Trophoblast cell (in vitro differentiated cells and primary cell): ENCODE measurements around the gene PRXL2C.
"Not testable (repeated sequence)": the region's sequence is repeated elsewhere in the genome, so short reads cannot be mapped to it uniquely, and the experiment has no call there.

Experiments
- DNase-seq, 2 donors: peaks; one replicate each; pipeline ENCODE4 v3.0.0-alpha.2; 2016
- H2AFZ ChIP-seq: 2 replicates; pipeline ENCODE4 v1.6.1; 2013; ENCODE audit warnings: low read length, moderate library complexity, mild to moderate bottlenecking; ENCODE audit not compliant: insufficient read depth, poor library complexity
- H2AK5ac ChIP-seq: 2 replicates; pipeline ENCODE4 v1.6.1; 2013; ENCODE audit warnings: mild to moderate bottlenecking, low read length
- H2BK120ac ChIP-seq: 2 replicates; pipeline ENCODE4 v1.6.1; 2013; ENCODE audit warnings: low read length, mild to moderate bottlenecking, moderate library complexity; ENCODE audit not compliant: insufficient read depth, poor library complexity
- H2BK12ac ChIP-seq: 2 replicates; pipeline ENCODE4 v1.6.1; 2013; ENCODE audit warnings: mild to moderate bottlenecking, low read length, moderate library complexity
- H2BK5ac ChIP-seq: 2 replicates; pipeline ENCODE4 v1.6.1; 2013; ENCODE audit warnings: low read length, low read depth, moderate library complexity, mild to moderate bottlenecking; ENCODE audit not compliant: poor library complexity
- H3K14ac ChIP-seq: 2 replicates; pipeline ENCODE4 v1.6.1; 2013; ENCODE audit warnings: mild to moderate bottlenecking, low read length
- H3K18ac ChIP-seq: 2 replicates; pipeline ENCODE4 v1.6.1; 2013; ENCODE audit warnings: mild to moderate bottlenecking, low read length
- H3K23ac ChIP-seq: 2 replicates; pipeline ENCODE4 v1.6.1; 2013; ENCODE audit warnings: low read length
- H3K27ac ChIP-seq: 2 replicates; pipeline ENCODE4 v1.5.1; 2013; ENCODE audit warnings: low read depth, mild to moderate bottlenecking, inconsistent platforms, low read length, moderate library complexity
- H3K27me3 ChIP-seq: 2 replicates; pipeline ENCODE4 v1.6.1; 2013; ENCODE audit warnings: inconsistent platforms, mild to moderate bottlenecking, low read length, moderate library complexity; ENCODE audit not compliant: insufficient read depth
- H3K36me3 ChIP-seq, 2 experiments: 1 replicate in 1 of 2; 2 replicates in 1 of 2; pipeline ENCODE4 v1.6.1; 2013; ENCODE audit warnings: low read length in 2 of 2, mild to moderate bottlenecking in 2 of 2, moderate library complexity in 1 of 2; ENCODE audit not compliant: insufficient read depth in 2 of 2, control insufficient read depth in 1 of 2
- H3K4ac ChIP-seq: 2 replicates; pipeline ENCODE4 v1.6.1; 2013; ENCODE audit warnings: low read depth, mild to moderate bottlenecking, low read length, moderate library complexity
- H3K4me1 ChIP-seq, 2 experiments: 1 replicate in 1 of 2; 2 replicates in 1 of 2; pipeline ENCODE4 v1.6.1; 2013; ENCODE audit warnings: low read length in 2 of 2, mild to moderate bottlenecking in 2 of 2, moderate library complexity in 1 of 2; ENCODE audit not compliant: insufficient read depth in 2 of 2, control insufficient read depth in 1 of 2
- H3K4me2 ChIP-seq: 2 replicates; pipeline ENCODE4 v1.6.1; 2013; ENCODE audit warnings: inconsistent platforms, mild to moderate bottlenecking, low read length, moderate library complexity
- H3K4me3 ChIP-seq: 2 replicates; pipeline ENCODE4 v1.5.1; 2013; ENCODE audit warnings: mild to moderate bottlenecking, low read depth, low read length, inconsistent platforms
- H3K79me1 ChIP-seq: one replicate; pipeline ENCODE4 v1.6.1; 2013; ENCODE audit warnings: low read length
- H3K79me2 ChIP-seq: 2 replicates; pipeline ENCODE4 v1.6.1; 2013; ENCODE audit warnings: low read length, mild to moderate bottlenecking; ENCODE audit not compliant: control insufficient read depth, insufficient read depth, poor library complexity
- H3K9ac ChIP-seq: 2 replicates; pipeline ENCODE4 v1.6.1; 2013; ENCODE audit warnings: mild to moderate bottlenecking, low read length
- H3K9me3 ChIP-seq: 2 replicates; pipeline ENCODE4 v1.6.1; 2013; ENCODE audit warnings: low read depth, mild to moderate bottlenecking, control low read depth, inconsistent platforms, low read length; ENCODE audit not compliant: insufficient read depth
- H4K12ac ChIP-seq: 2 replicates; pipeline ENCODE4 v1.6.1; 2013; ENCODE audit warnings: low read depth, mild to moderate bottlenecking, low read length, moderate library complexity
- H4K8ac ChIP-seq: 2 replicates; pipeline ENCODE4 v1.6.1; 2013; ENCODE audit warnings: low read depth, mild to moderate bottlenecking, low read length, moderate library complexity
- H4K91ac ChIP-seq: one replicate; pipeline ENCODE4 v1.6.1; 2013; ENCODE audit warnings: low read depth, mild to moderate bottlenecking, low read length, moderate library complexity
- WGBS: extraction: QIAGEN DNeasy Blood & Tissue Kit; methylation state at CpG from one replicate; pipeline ENCODE4 v1.1.7; 2013; ENCODE audit warnings: missing lambda C conversion rate; ENCODE audit not compliant: insufficient read length, insufficient coverage; ENCODE audit errors: extremely low coverage; 5-methylcytosine and 5-hydroxymethylcytosine counted together

PRXL2C gene

DNA sequence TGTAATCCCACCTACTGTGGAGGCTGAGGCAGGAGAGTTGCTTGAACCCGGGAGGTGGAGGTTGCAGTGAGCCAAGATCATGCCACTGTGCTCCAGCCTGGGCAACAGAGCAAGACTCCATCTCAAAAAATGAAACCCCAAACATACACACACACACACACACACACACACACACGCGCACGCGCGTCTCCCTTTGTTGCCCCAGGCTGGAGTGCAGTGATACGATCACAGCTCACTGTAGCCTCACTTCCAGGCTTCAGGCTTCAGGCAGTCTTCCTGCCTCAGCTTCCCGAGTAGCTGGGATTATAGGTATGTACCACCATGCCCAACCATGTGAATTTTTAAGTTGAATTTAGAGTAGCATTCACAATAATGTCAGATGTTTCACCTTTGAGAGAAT lies 21.5 kb downstream of the PRXL2C start:
- not testable (repeated sequence) for H2BK5ac ChIP-seq, H3K18ac ChIP-seq, H3K36me3 ChIP-seq, DNase-seq, H4K8ac ChIP-seq, H3K23ac ChIP-seq, H3K27me3 ChIP-seq, H3K4me3 ChIP-seq, H3K79me1 ChIP-seq, H2AK5ac ChIP-seq, H3K27ac ChIP-seq, H4K91ac ChIP-seq, H3K9me3 ChIP-seq, H3K9ac ChIP-seq, H3K79me2 ChIP-seq, H2BK120ac ChIP-seq, H2BK12ac ChIP-seq, H4K12ac ChIP-seq, H3K4ac ChIP-seq, H3K14ac ChIP-seq, H2AFZ ChIP-seq, H3K4me2 ChIP-seq, H3K4me1 ChIP-seq
- WGBS: no CpG with 5 or more reads among the region's 8 CpGs

DNA sequence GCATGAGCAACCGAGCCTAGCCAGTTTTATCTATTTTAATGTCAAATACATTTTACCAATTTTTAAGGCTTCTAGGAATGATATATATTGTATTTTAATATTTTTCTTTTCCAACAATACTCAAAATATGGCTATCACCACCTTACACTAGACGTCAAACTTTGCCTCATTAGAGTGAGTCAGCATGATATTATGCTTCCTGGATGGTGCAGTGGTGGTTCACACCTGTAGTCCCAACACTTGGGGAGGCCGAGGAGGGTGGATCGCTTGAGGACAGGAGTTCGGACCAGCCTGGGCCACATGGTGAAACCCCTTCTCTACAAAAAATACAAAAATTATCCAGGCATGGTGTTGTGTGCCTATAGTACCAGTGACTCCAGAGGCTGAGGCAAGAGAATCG lies 28.2 kb downstream of the PRXL2C start:
- no peak overlapping the region for H3K4ac ChIP-seq
- H4K8ac ChIP-seq: no peak overlapping the region
- no peak overlapping the region for H2AFZ ChIP-seq
- no peak for DNase-seq
- no peaks in the 10 kb centered on the region for H3K79me1 ChIP-seq
- H3K9ac ChIP-seq: no peak overlapping the region
- no CpG with 5 or more reads among the region's 6 CpGs for WGBS
- no peaks in the 10 kb centered on the region for H3K27me3 ChIP-seq
- no peak overlapping the region for H3K4me2 ChIP-seq
- H2BK5ac ChIP-seq: no peak overlapping the region
- H3K27ac ChIP-seq: no peak overlapping the region
- H2BK120ac ChIP-seq: no peak overlapping the region
- H3K23ac ChIP-seq: no peak overlapping the region
- no peak overlapping the region for H2BK12ac ChIP-seq
- H3K18ac ChIP-seq: no peak overlapping the region
- H4K12ac ChIP-seq: no peak overlapping the region
- no peak overlapping the region for H3K4me3 ChIP-seq
- H3K79me2 ChIP-seq: no peaks in the 10 kb centered on the region
- H4K91ac ChIP-seq: no peak overlapping the region
- H3K14ac ChIP-seq: no peak overlapping the region
- no peaks in the 10 kb centered on the region for H3K36me3 ChIP-seq
- no peak overlapping the region for H2AK5ac ChIP-seq
- H3K9me3 ChIP-seq: no peaks in the 10 kb centered on the region
- H3K4me1 ChIP-seq: no peaks in the 10 kb centered on the region

DNA sequence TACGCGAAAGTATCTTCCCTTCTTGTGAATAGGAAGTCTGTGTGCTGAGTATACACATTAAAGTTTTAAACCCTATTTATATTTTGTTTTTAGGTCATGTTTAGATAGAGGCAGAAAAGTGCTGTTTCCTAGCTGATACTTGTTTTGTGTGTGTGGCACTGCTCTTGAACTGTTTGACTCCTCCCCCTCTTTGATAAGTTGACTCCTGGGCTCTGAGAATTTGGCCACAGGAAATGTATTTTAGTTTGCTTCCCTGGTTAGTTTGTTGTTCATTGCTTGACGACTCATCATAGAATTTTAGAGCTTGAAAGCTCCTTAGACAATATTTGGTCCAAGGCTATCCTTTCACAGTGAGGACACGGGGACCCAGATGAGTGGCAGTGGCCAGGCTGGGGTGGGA lies 33.5 kb downstream of the PRXL2C start:
- Histone ChIP-seq H3K9ac (no peak overlapping the region), H4K91ac (no peak overlapping the region), H3K79me1 (peaks cover 9% of the 10 kb centered on the region), H3K23ac (no peak overlapping the region), H4K8ac (no peak overlapping the region), H4K12ac (no peak overlapping the region), H3K36me3 (no peaks in the 10 kb centered on the region), H2AK5ac (no peak overlapping the region), H2AFZ (no peak overlapping the region), H3K18ac (no peak overlapping the region), H3K79me2 (peaks cover 5% of the 10 kb centered on the region), H2BK12ac (no peak overlapping the region), H3K4me3 (no peak overlapping the region), H3K9me3 (no peaks in the 10 kb centered on the region), H2BK5ac (no peak overlapping the region), H2BK120ac (no peak overlapping the region), H3K4me1 (peaks cover 8 to 9% of the 10 kb centered on the region in 2 experiments), H3K27ac (no peak overlapping the region), H3K27me3 (no peaks in the 10 kb centered on the region), H3K4me2 (no peak overlapping the region), H3K4ac (no peak overlapping the region), H3K14ac (no peak overlapping the region)
- WGBS: no CpG with 5 or more reads among the region's 4 CpGs
- no peak for DNase-seq

DNA sequence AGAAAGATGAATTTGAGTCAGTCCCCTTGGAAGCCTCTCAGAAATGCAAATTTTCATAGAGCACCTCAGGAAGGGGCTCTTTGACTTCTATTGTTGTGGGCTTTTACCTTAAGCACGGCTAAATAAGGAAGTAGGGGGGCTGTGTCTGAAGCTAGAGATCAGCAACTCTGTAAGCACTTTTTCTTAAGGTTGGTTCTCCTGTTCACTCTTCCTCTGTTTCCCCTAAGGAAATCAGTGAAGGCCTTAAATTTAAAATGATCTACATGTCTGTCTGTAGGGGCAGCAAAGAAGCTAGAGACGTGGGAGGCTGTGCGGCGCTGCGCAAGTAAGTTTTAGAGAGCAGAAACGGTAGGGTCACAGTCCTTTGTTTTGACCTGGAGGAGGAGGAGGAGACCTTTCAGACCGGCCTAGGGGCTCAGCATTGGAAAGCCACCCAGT lies 34.3 kb downstream of the PRXL2C start:
- peak in 1 of 2 donors; percentile 13 for DNase-seq
- peak overlapping the region; percentile 90 for H4K8ac ChIP-seq

More for the DNA sequence above, 34.3 kb downstream of the PRXL2C start:
- Histone ChIP-seq H4K91ac (peak overlapping the region; percentile 53), H2BK5ac (no peak overlapping the region), H3K18ac (no peak overlapping the region), H2BK120ac (peak overlapping the region; percentile 59), H3K23ac (no peak overlapping the region), H2AFZ (peak overlapping the region; percentile 84), H3K9ac (peak overlapping the region; percentile 11), H3K27ac (peak overlapping the region; percentile 68), H3K27me3 (no peaks in the 10 kb centered on the region), H2AK5ac (no peak overlapping the region), H3K4ac (no peak overlapping the region), H3K14ac (no peak overlapping the region), H3K4me1 (peaks cover 8 to 9% of the 10 kb centered on the region in 2 experiments), H3K36me3 (no peaks in the 10 kb centered on the region), H3K79me1 (peaks cover 9% of the 10 kb centered on the region), H3K4me3 (no peak overlapping the region), H3K4me2 (peak overlapping the region; percentile 90), H2BK12ac (no peak overlapping the region), H3K9me3 (no peaks in the 10 kb centered on the region), H4K12ac (peak overlapping the region; percentile 55), H3K79me2 (peaks cover 5% of the 10 kb centered on the region)
- WGBS: no CpG with 5 or more reads among the region's 7 CpGs
